Epithelial cell of proximal tubule (primary cell): ENCODE data around the gene POMGNT1. TPM values are rescaled to one million over a fixed set of nuclear protein-coding genes. Genes with fewer than 3 reads are reported as not detected.

ENCODE experiments used
- DNase-seq: peaks from one replicate; pipeline ENCODE4 v3.0.0-alpha.2; 2011; ENCODE audit warnings: low read depth
- H3K4me3 ChIP-seq: 2 replicates; pipeline ENCODE4 v1.5.1; 2011; ENCODE audit warnings: low read depth, mild to moderate bottlenecking, low read length
- total RNA-seq: library from RNA; depleted of rRNA; stranded (reverse); fragments of >200 nt; gene quantifications from 2 replicates; pipeline ENCODE4 v1.2.3, GENCODE V29; 2015
- TF ChIP-seq, protein P1 (sequence below): conservative IDR thresholded peaks from 2 replicates; pipeline ENCODE4 v1.5.1; 2012; ENCODE audit warnings: low read depth, mild to moderate bottlenecking, low read length

Gene POMGNT1
- total RNA-seq, 1 donor from 2014 or later = 53.2 TPM

DNA sequence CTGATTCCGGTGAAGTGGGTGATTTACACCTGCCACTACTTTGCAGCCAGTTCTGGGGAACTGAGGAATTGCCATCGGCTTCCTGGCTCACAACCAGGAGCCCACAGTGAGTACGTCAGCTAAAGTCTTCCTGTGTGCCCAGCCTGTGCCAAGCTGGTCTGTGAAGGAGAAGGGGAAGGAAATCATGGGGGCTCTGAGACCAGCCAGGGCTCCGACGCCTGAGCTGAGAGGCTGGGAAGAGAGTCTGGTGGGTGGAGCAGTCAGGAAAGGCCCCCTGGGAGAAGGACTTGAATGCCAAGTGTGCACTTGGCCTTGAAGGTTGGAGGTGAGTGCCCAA, 6.1 kb upstream of the POMGNT1 start:
- DNase-seq = no peak
- H3K4me3 ChIP-seq = peak overlapping the region; percentile 81
- TF ChIP-seq, protein P1, sequence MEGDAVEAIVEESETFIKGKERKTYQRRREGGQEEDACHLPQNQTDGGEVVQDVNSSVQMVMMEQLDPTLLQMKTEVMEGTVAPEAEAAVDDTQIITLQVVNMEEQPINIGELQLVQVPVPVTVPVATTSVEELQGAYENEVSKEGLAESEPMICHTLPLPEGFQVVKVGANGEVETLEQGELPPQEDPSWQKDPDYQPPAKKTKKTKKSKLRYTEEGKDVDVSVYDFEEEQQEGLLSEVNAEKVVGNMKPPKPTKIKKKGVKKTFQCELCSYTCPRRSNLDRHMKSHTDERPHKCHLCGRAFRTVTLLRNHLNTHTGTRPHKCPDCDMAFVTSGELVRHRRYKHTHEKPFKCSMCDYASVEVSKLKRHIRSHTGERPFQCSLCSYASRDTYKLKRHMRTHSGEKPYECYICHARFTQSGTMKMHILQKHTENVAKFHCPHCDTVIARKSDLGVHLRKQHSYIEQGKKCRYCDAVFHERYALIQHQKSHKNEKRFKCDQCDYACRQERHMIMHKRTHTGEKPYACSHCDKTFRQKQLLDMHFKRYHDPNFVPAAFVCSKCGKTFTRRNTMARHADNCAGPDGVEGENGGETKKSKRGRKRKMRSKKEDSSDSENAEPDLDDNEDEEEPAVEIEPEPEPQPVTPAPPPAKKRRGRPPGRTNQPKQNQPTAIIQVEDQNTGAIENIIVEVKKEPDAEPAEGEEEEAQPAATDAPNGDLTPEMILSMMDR = no peak

DNA sequence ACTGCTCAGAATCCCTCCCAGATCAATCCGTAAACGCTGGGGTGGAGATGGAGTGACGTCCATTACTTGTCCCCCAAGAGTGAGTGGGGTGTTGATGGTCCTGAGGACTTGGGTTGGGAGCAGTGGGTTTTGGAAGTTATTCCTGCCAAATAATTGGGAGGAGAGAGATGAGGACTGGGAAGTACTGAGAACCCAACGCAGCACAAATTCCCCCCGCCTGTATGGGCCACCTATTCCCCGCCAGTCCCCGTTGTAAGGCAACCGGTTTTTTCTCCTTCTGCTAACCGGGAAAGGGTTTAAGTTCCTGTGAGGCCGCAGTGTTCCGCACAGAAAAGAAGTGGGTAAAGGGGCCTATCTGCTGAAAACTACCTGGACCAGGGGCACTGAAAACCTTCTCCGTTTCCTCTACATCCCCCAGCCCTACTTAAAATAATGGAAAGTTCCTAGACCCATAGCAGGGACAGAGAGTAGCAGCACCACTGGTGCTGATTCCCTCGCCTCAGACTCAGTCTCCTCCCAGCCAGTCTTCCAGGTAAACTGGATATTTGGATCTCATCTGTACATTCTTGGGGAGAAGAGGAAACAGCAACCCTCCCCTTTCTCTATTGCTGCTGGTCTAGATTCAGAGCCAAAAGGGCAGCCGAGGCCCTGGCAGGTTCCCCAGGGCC, 5.6 kb upstream of the POMGNT1 start:
- peak overlapping the region; percentile 81 for H3K4me3 ChIP-seq
- TF ChIP-seq, protein P1 = no peak
- no peak for DNase-seq

DNA sequence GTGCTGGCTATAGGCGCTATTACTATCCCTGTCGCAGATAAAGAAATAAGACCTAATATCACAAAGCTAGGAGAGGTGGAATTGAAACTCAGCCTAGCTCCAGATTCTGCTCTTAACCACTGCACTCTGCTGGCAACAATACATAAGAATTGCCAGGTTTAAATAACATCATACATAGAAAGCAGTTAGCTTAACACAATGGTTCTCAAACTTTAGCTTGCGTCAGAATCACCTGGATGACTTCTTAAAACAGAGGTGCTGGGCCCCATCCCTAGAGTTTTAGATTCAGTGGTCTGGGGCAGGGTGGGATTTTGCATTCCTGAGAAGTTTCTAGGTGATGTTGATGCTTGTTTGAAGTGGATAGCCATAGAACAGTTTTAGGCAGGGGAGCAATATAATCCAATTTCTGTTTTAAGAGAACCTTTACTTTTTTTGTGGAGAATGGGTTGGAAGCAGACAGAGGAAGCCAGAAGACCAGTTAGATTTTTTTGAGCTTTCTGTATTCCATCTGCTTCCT, 1.1 kb upstream of the POMGNT1 start:
- no peak for DNase-seq
- peak overlapping the region; percentile 93 for H3K4me3 ChIP-seq
- TF ChIP-seq, protein P1 = no peak

DNA sequence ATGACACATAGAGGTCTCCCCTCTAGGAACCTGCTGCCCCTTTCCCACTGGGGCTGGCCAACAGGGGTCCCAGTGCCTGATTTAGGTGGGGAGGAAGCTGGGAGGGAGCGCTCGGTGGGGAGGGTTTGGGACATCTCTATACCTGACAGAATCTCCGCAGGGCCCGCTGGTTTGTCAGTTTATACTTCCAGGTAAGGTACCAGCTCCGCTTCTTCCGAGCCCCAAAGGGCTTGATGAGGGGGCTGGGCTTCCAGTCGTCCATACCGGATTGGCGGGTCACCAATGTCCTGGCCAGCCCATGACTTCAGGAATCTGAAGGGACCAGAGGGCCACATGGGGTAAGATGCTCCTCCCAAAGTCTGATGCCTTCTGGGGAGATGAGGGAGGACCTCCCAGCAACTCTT, 672 bp downstream of the POMGNT1 start:
- peak overlapping the region; percentile 93 for H3K4me3 ChIP-seq
- TF ChIP-seq, protein P1 = no peak
- no peak for DNase-seq

DNA sequence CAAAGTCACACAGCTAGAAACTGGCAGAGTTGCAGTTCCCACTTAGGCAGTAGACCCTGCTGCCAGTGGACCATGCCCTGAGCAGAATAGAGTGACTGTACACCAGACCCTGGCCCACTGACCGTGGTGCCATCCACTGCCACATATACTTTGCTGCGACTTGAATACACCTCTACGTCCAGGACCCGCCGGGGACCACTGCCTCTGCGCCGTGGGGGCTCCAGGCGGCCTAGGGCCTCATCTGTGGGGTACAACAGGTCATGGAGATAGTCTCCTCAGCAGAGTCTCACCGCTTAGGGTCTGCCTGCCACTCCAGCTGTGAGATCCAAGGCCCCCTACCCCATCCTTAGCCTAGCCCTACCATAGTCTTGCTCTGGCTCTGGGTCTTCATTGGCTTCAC, 1.6 kb downstream of the POMGNT1 start:
- H3K4me3 ChIP-seq = no peak overlapping the region
- TF ChIP-seq, protein P1 = no peak
- no peak for DNase-seq

DNA sequence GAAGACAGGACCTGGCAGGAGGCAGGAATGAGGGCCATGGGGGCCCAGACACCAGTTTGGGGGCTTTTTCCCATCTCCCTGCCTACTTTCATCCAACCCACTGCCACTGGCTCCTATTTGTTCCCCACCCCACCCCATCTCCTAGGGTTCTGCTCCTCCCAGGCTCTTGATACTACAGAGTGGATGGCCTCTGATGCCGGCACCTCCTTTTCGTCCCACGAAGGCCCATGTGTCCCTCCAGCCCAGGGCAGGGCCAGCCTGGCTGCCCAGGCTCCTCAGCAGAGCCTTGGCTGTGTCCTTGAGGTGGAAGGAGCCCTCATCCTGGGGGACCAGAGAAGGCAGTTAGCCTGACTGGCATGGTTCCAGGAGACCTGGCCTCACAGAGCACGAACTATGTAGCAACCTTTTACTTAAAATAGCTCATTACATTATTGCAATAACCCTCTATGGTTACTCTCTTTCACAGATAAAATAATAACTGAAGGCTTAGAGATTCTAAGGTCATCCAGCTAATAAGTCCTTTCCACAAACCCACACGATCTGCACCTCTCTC, 3.5 kb downstream of the POMGNT1 start:
- TF ChIP-seq, protein P1 = no peak

More for the DNA sequence above, 3.5 kb downstream of the POMGNT1 start:
- DNase-seq = no peak
- H3K4me3 ChIP-seq = no peak overlapping the region
